Measurements from ENCODE around the gene CSF3.
"Not testable (repeated sequence)": the region's sequence is repeated elsewhere in the genome, so short reads cannot be mapped to it uniquely, and the experiment has no call there.

CSF3 gene

GRCh38 chr17:39996162-39996561 is 19.1 kb upstream of the CSF3 start:
- no peak for DNase-seq (ENCODE audit: low read depth)
- H3K4me3 ChIP-seq (ENCODE audit: low read length) = no peak overlapping the region
- TF ChIP-seq, protein P1, sequence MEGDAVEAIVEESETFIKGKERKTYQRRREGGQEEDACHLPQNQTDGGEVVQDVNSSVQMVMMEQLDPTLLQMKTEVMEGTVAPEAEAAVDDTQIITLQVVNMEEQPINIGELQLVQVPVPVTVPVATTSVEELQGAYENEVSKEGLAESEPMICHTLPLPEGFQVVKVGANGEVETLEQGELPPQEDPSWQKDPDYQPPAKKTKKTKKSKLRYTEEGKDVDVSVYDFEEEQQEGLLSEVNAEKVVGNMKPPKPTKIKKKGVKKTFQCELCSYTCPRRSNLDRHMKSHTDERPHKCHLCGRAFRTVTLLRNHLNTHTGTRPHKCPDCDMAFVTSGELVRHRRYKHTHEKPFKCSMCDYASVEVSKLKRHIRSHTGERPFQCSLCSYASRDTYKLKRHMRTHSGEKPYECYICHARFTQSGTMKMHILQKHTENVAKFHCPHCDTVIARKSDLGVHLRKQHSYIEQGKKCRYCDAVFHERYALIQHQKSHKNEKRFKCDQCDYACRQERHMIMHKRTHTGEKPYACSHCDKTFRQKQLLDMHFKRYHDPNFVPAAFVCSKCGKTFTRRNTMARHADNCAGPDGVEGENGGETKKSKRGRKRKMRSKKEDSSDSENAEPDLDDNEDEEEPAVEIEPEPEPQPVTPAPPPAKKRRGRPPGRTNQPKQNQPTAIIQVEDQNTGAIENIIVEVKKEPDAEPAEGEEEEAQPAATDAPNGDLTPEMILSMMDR (conservative IDR thresholded peaks at IDR 0.05; ENCODE audit: low read depth, low read length) = no peak

- DNase-seq (ENCODE audit: low read depth) = no peak
- no peak overlapping the region for H3K4me3 ChIP-seq (ENCODE audit: low read length)
- TF ChIP-seq, protein P1 (conservative IDR thresholded peaks at IDR 0.05; ENCODE audit: low read depth, low read length) = no peak
These were observed 18.4 kb upstream of the CSF3 start for GRCh38 chr17:39996800-39997199.

DNA sequence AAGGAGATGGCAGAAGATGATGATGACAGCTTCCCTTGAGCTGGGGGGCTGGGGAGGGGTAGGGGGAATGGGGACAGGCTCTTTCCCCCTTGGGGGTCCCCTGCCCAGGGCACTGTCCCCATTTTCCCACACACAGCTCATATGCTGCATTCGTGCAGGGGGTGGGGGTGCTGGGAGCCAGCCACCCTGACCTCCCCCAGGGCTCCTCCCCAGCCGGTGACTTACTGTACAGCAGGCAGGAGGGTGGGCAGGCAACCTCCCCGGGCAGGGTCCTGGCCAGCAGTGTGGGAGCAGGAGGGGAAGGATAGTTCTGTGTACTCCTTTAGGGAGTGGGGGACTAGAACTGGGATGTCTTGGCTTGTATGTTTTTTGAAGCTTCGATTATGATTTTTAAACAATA is 17.7 kb upstream of the CSF3 start:
- no peak overlapping the region for H3K4me3 ChIP-seq (ENCODE audit: low read length)
- TF ChIP-seq, protein P1 (conservative IDR thresholded peaks at IDR 0.05; ENCODE audit: low read depth, low read length) = no peak
- DNase-seq (ENCODE audit: low read depth) = no peak

- no peak overlapping the region for H3K4me3 ChIP-seq (ENCODE audit: low read length)
- TF ChIP-seq, protein P1 (conservative IDR thresholded peaks at IDR 0.05; ENCODE audit: low read depth, low read length) = no peak
- no peak for DNase-seq (ENCODE audit: low read depth)
These were observed 16.2 kb upstream of the CSF3 start for GRCh38 chr17:39999067-39999466.

GRCh38 chr17:40000161-40000560 is 15.1 kb upstream of the CSF3 start:
- no peak overlapping the region for H3K4me3 ChIP-seq (ENCODE audit: low read length)
- no peak for DNase-seq (ENCODE audit: low read depth)
- TF ChIP-seq, protein P1 (conservative IDR thresholded peaks at IDR 0.05; ENCODE audit: low read depth, low read length) = no peak

- DNase-seq (ENCODE audit: low read depth) = not testable (repeated sequence)
These were observed 13.9 kb upstream of the CSF3 start for GRCh38 chr17:40001335-40001734.

DNA sequence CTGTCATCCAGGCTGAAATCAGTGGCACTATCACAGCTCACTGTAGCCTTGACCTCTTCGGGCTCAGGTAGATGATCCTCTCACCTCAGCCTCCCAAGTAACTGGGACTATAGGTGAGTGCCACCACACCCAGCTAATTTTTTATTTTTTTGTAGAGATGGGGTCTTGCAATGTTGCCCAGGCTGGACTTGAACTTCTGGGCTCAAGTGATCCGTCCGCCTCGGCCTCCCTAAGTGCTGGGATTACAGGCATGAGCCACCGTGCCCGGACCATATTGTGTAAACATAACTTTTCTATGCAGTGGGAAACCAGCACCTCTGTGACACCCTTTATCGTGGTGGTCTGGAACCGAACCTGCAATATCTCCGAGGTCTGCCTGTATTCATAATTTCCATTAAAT is 11.2 kb upstream of the CSF3 start:
- H3K4me3 ChIP-seq (ENCODE audit: low read length) = no peak overlapping the region
- DNase-seq (ENCODE audit: low read depth) = no peak
- TF ChIP-seq, protein P1 (conservative IDR thresholded peaks at IDR 0.05; ENCODE audit: low read depth, low read length) = no peak

More at GRCh38 chr17:40001335-40001734, 13.9 kb upstream of the CSF3 start:
- H3K4me3 ChIP-seq (ENCODE audit: low read length) = not testable (repeated sequence)

- TF ChIP-seq, protein P1 (conservative IDR thresholded peaks at IDR 0.05; ENCODE audit: low read depth, low read length) = no peak
- H3K4me3 ChIP-seq (ENCODE audit: low read length) = no peak overlapping the region
These were observed 10.5 kb upstream of the CSF3 start for GRCh38 chr17:40004712-40005111.

More at GRCh38 chr17:40004712-40005111, 10.5 kb upstream of the CSF3 start:
- DNase-seq (ENCODE audit: low read depth) = no peak
